Measurements from ENCODE around the gene GPC5. TPM values are rescaled to one million over a fixed set of nuclear protein-coding genes. Genes with fewer than 3 reads are reported as not detected.

The GPC5 gene
- total and polyA plus RNA-seq, 7 experiments from 2014 or later, result 0.10 to 0.38 TPM; not detected in 5

DNA sequence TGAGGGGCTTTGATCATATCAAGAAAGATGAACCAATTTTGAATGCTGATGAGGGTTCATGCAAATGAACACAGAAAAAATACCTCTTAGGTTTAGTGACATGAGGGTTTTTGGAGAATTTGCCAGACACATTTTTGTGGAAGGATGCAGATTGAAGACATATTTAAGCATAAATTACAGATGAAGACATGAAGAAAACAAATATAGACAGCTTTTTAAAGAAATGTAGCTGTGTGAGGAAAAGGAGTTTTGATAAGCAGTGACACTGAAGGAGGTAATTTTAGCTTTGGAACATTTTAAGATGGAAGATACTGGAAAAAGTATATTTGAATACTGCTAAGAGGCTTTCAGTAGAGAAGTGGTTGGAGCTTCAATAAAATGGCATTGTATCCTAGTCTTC, 1017.4 kb downstream of the GPC5 start:
- intact Hi-C loops (cut with micrococcal nuclease), result no loop called here

GRCh38 chr13:92418818-92419412, 1020.5 kb downstream of the GPC5 start:
- CTCF ChIA-PET, result no interaction called here
- no peak for ATAC-seq
- Mint-ChIP-seq H3K9me3 (peaks cover 2 to 20% (median 6%) of the 10 kb centered on the region in 11 donors), H3K27ac (no peak overlapping the region), H3K27me3 (no peaks in the 10 kb centered on the region), H3K4me3 (no peak overlapping the region), H3K4me1 (no peaks in the 10 kb centered on the region), H3K36me3 (no peaks in the 10 kb centered on the region)
- H3K4me1 ChIP-seq (ENCODE audit: control insufficient read depth in 2 of 2, insufficient read depth in 2 of 2, low read length in 2 of 2), result no peaks in the 10 kb centered on the region
- H3K9me3 ChIP-seq (ENCODE audit: control insufficient read depth in 2 of 3, low read length in 3 of 3), result no peaks in the 10 kb centered on the region
- no peak overlapping the region for H3K27ac ChIP-seq (ENCODE audit: low read depth, low read length)
- no peaks in the 10 kb centered on the region for H3K36me3 ChIP-seq (ENCODE audit: control insufficient read depth in 2 of 3, insufficient read depth in 3 of 3, low read length in 3 of 3)
- POLR2A ChIA-PET, result no interaction called here
- intact Hi-C loops (cut with micrococcal nuclease), result no loop called here
- DNase-seq, result no peak
- H3K27me3 ChIP-seq (ENCODE audit: control insufficient read depth in 2 of 2, insufficient read depth in 2 of 2, low read length in 2 of 2), result no peaks in the 10 kb centered on the region
- H3K4me3 ChIP-seq (ENCODE audit: low read length), result no peak overlapping the region

More for the DNA sequence above, 1017.4 kb downstream of the GPC5 start:
- no peak for ATAC-seq
- Mint-ChIP-seq H3K4me1 (no peaks in the 10 kb centered on the region), H3K4me3 (no peak overlapping the region), H3K27me3 (no peaks in the 10 kb centered on the region), H3K9me3 (peaks cover 0 to 15% (median 4%) of the 10 kb centered on the region in 11 donors), H3K36me3 (no peaks in the 10 kb centered on the region), H3K27ac (no peak overlapping the region)
- no peaks in the 10 kb centered on the region for H3K9me3 ChIP-seq (ENCODE audit: control insufficient read depth in 2 of 3, low read length in 3 of 3)
- no peak overlapping the region for H3K4me3 ChIP-seq (ENCODE audit: low read length)
- H3K4me1 ChIP-seq (ENCODE audit: control insufficient read depth in 2 of 2, insufficient read depth in 2 of 2, low read length in 2 of 2), result no peaks in the 10 kb centered on the region
- POLR2A ChIA-PET, result no interaction called here
- no peaks in the 10 kb centered on the region for H3K36me3 ChIP-seq (ENCODE audit: control insufficient read depth in 2 of 3, insufficient read depth in 3 of 3, low read length in 3 of 3)
- CTCF ChIA-PET, result interaction anchor here (0.6 kb wide), 1 partner anchor 22 kb away, joined by 3 read pairs; no protein-coding TSS in a partner anchor
- H3K27ac ChIP-seq (ENCODE audit: low read depth, low read length), result no peak overlapping the region
- DNase-seq, result no peak
- H3K27me3 ChIP-seq (ENCODE audit: control insufficient read depth in 2 of 2, insufficient read depth in 2 of 2, low read length in 2 of 2), result no peaks in the 10 kb centered on the region

DNA sequence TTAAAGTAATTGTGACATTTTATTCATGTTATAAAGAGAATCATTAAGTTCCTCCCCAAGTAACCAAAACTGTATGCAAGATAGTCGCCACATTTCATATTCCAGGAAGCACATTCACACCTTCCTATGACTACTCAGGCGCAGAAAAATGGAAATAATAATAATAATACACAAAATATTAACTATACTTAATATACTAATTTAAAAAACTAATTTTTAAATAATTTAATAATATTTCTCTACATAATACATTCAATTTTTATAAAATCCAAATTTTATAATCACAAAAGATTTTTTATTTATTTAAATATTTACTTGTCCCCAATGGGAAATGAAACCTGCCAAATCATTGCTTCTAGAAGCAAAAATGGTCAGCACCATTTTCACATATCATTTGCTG, 1030.8 kb downstream of the GPC5 start:
- Histone ChIP-seq H3K27me3 (ENCODE audit: control insufficient read depth in 2 of 2, insufficient read depth in 2 of 2, low read length in 2 of 2) (no peaks in the 10 kb centered on the region), H3K4me1 (ENCODE audit: control insufficient read depth in 2 of 2, insufficient read depth in 2 of 2, low read length in 2 of 2) (no peaks in the 10 kb centered on the region), H3K27ac (ENCODE audit: low read depth, low read length) (no peak overlapping the region), H3K9me3 (ENCODE audit: control insufficient read depth in 2 of 3, low read length in 3 of 3) (no peaks in the 10 kb centered on the region), H3K36me3 (ENCODE audit: control insufficient read depth in 2 of 3, insufficient read depth in 3 of 3, low read length in 3 of 3) (no peaks in the 10 kb centered on the region), H3K4me3 (ENCODE audit: low read length) (no peak overlapping the region)
- intact Hi-C loops (cut with micrococcal nuclease), result no loop called here
- Mint-ChIP-seq H3K27ac (no peak overlapping the region), H3K36me3 (no peaks in the 10 kb centered on the region), H3K9me3 (peaks cover 3 to 33% (median 5%) of the 10 kb centered on the region in 11 donors), H3K4me3 (no peak overlapping the region), H3K27me3 (no peaks in the 10 kb centered on the region), H3K4me1 (no peaks in the 10 kb centered on the region)
- ChIA-PET CTCF (no interaction called here), POLR2A (no interaction called here)
- ATAC-seq (no peak), DNase-seq (no peak)

DNA sequence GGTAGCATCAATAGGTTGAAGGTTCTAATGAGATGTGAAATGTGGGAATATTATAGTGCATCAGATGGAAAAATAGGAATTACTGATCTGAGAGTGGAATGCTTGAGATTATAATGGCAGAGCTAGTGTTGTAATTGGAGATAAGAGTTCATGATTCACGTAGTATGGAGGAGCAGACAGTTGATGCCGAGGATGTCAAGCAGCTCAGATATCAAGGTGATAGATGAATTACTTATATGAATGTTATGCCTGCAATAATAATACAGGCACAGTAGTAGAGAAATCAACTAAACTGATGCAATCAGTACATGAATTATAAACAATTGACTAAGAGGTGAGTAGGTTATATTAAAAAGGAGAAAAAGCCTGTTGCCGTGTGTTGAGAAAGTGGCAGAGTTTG, 1035.0 kb downstream of the GPC5 start:
- Mint-ChIP-seq H3K36me3 (no peaks in the 10 kb centered on the region), H3K4me1 (no peaks in the 10 kb centered on the region), H3K9me3 (peaks cover 0 to 24% (median 4%) of the 10 kb centered on the region in 11 donors), H3K27ac (no peak overlapping the region), H3K4me3 (no peak overlapping the region), H3K27me3 (no peaks in the 10 kb centered on the region)
- H3K27me3 ChIP-seq (ENCODE audit: control insufficient read depth in 2 of 2, insufficient read depth in 2 of 2, low read length in 2 of 2), result no peaks in the 10 kb centered on the region
- no peaks in the 10 kb centered on the region for H3K4me1 ChIP-seq (ENCODE audit: control insufficient read depth in 2 of 2, insufficient read depth in 2 of 2, low read length in 2 of 2)
- no peaks in the 10 kb centered on the region for H3K9me3 ChIP-seq (ENCODE audit: control insufficient read depth in 2 of 3, low read length in 3 of 3)
- DNase-seq, result no peak
- no peak for ATAC-seq
- H3K36me3 ChIP-seq (ENCODE audit: control insufficient read depth in 2 of 3, insufficient read depth in 3 of 3, low read length in 3 of 3), result no peaks in the 10 kb centered on the region
- ChIA-PET POLR2A (no interaction called here), CTCF (no interaction called here)
- intact Hi-C loops (cut with micrococcal nuclease), result no loop called here
- H3K4me3 ChIP-seq (ENCODE audit: low read length), result no peak overlapping the region
- H3K27ac ChIP-seq (ENCODE audit: low read depth, low read length), result no peak overlapping the region

- H3K27ac ChIP-seq (ENCODE audit: low read depth, low read length), result no peak overlapping the region
- no peak overlapping the region for H3K27ac Mint-ChIP-seq
- no peak overlapping the region for H3K4me3 ChIP-seq (ENCODE audit: low read length)
- CTCF ChIA-PET, result no interaction called here
- intact Hi-C loops (cut with micrococcal nuclease), result no loop called here
- H3K27me3 ChIP-seq (ENCODE audit: control insufficient read depth in 2 of 2, insufficient read depth in 2 of 2, low read length in 2 of 2), result no peaks in the 10 kb centered on the region
- no peaks in the 10 kb centered on the region for H3K36me3 Mint-ChIP-seq
- no peak overlapping the region for H3K4me3 Mint-ChIP-seq
- no peaks in the 10 kb centered on the region for H3K36me3 ChIP-seq (ENCODE audit: control insufficient read depth in 2 of 3, insufficient read depth in 3 of 3, low read length in 3 of 3)
- ATAC-seq, result no peak
- H3K4me1 ChIP-seq (ENCODE audit: control insufficient read depth in 2 of 2, insufficient read depth in 2 of 2, low read length in 2 of 2), result no peaks in the 10 kb centered on the region
- H3K27me3 Mint-ChIP-seq, result no peaks in the 10 kb centered on the region
- H3K9me3 ChIP-seq (ENCODE audit: control insufficient read depth in 2 of 3, low read length in 3 of 3), result no peaks in the 10 kb centered on the region
- DNase-seq, result no peak
- H3K4me1 Mint-ChIP-seq, result no peaks in the 10 kb centered on the region
- H3K9me3 Mint-ChIP-seq, result peaks cover 0 to 30% (median 4%) of the 10 kb centered on the region in 11 donors
- POLR2A ChIA-PET, result no interaction called here
Observed at GRCh38 chr13:92433963-92434362, 1035.5 kb downstream of the GPC5 start.

- Mint-ChIP-seq H3K9me3 (peaks cover 0 to 24% (median 4%) of the 10 kb centered on the region in 11 donors), H3K4me1 (no peaks in the 10 kb centered on the region), H3K27ac (no peak overlapping the region), H3K27me3 (no peaks in the 10 kb centered on the region), H3K4me3 (no peak overlapping the region), H3K36me3 (no peaks in the 10 kb centered on the region)
- Histone ChIP-seq H3K36me3 (ENCODE audit: control insufficient read depth in 2 of 3, insufficient read depth in 3 of 3, low read length in 3 of 3) (no peaks in the 10 kb centered on the region), H3K9me3 (ENCODE audit: control insufficient read depth in 2 of 3, low read length in 3 of 3) (no peaks in the 10 kb centered on the region), H3K27me3 (ENCODE audit: control insufficient read depth in 2 of 2, insufficient read depth in 2 of 2, low read length in 2 of 2) (no peaks in the 10 kb centered on the region), H3K4me1 (ENCODE audit: control insufficient read depth in 2 of 2, insufficient read depth in 2 of 2, low read length in 2 of 2) (no peaks in the 10 kb centered on the region), H3K4me3 (ENCODE audit: low read length) (no peak overlapping the region), H3K27ac (ENCODE audit: low read depth, low read length) (no peak overlapping the region)
- intact Hi-C loops (cut with micrococcal nuclease), result no loop called here
- ChIA-PET POLR2A (no interaction called here), CTCF (no interaction called here)
- ATAC-seq (no peak), DNase-seq (no peak)
Observed at GRCh38 chr13:92436924-92437323, 1038.5 kb downstream of the GPC5 start.

- no peaks in the 10 kb centered on the region for H3K4me1 Mint-ChIP-seq
- ChIA-PET POLR2A (no interaction called here), CTCF (no interaction called here)
- Histone ChIP-seq H3K4me1 (ENCODE audit: control insufficient read depth in 2 of 2, insufficient read depth in 2 of 2, low read length in 2 of 2) (no peaks in the 10 kb centered on the region), H3K9me3 (ENCODE audit: control insufficient read depth in 2 of 3, low read length in 3 of 3) (no peaks in the 10 kb centered on the region), H3K27me3 (ENCODE audit: control insufficient read depth in 2 of 2, insufficient read depth in 2 of 2, low read length in 2 of 2) (no peaks in the 10 kb centered on the region), H3K36me3 (ENCODE audit: control insufficient read depth in 2 of 3, insufficient read depth in 3 of 3, low read length in 3 of 3) (no peaks in the 10 kb centered on the region), H3K4me3 (ENCODE audit: low read length) (no peak overlapping the region), H3K27ac (ENCODE audit: low read depth, low read length) (no peak overlapping the region)
- DNase-seq, result no peak
- H3K36me3 Mint-ChIP-seq, result no peaks in the 10 kb centered on the region
- H3K9me3 Mint-ChIP-seq, result peaks cover 0 to 26% (median 6%) of the 10 kb centered on the region in 11 donors
- no peak overlapping the region for H3K27ac Mint-ChIP-seq
- H3K27me3 Mint-ChIP-seq, result no peaks in the 10 kb centered on the region
- no peak for ATAC-seq
- H3K4me3 Mint-ChIP-seq, result no peak overlapping the region
- intact Hi-C loops (cut with micrococcal nuclease), result no loop called here
Observed at GRCh38 chr13:92444244-92444643, 1045.8 kb downstream of the GPC5 start.
